DMS153 (cell line): ENCODE results near the gene ENDOU.

Source experiments
- DNase-seq: peaks from one replicate; lab custom pipeline; 2025; lab: John Stamatoyannopoulos, UW

The ENDOU gene

GRCh38 chr12:47757364-47757839, 32.1 kb upstream of the ENDOU start:
- no peak for DNase-seq

GRCh38 chr12:47755655-47756562, 30.6 kb upstream of the ENDOU start:
- no peak for DNase-seq

- no peak for DNase-seq
These were observed 29.6 kb upstream of the ENDOU start for GRCh38 chr12:47754881-47755280.

GRCh38 chr12:47754126-47754525, 28.8 kb upstream of the ENDOU start:
- no peak for DNase-seq

GRCh38 chr12:47753021-47754001, 28.0 kb upstream of the ENDOU start:
- DNase-seq, result peak; percentile 32

GRCh38 chr12:47752552-47752951, 27.3 kb upstream of the ENDOU start:
- DNase-seq, result no peak

- no peak for DNase-seq
These were observed 26.8 kb upstream of the ENDOU start for GRCh38 chr12:47752121-47752520.

GRCh38 chr12:47751561-47751960, 26.3 kb upstream of the ENDOU start:
- no peak for DNase-seq

- no peak for DNase-seq
These were observed 25.7 kb upstream of the ENDOU start for GRCh38 chr12:47750916-47751470.

GRCh38 chr12:47750229-47750798, 25.0 kb upstream of the ENDOU start:
- no peak for DNase-seq

- no peak for DNase-seq
These were observed 23.6 kb upstream of the ENDOU start for GRCh38 chr12:47748899-47749298.

GRCh38 chr12:47748507-47748828, 23.2 kb upstream of the ENDOU start:
- no peak for DNase-seq

- no peak for DNase-seq
These were observed 22.6 kb upstream of the ENDOU start for GRCh38 chr12:47747596-47748506.

- DNase-seq, result no peak
These were observed 21.8 kb upstream of the ENDOU start for GRCh38 chr12:47747126-47747525.

- DNase-seq, result no peak
These were observed 21.2 kb upstream of the ENDOU start for GRCh38 chr12:47746523-47746922.

- no peak for DNase-seq
These were observed 20.8 kb upstream of the ENDOU start for GRCh38 chr12:47746073-47746472.

- DNase-seq, result no peak
These were observed 20.3 kb upstream of the ENDOU start for GRCh38 chr12:47745485-47746041.

GRCh38 chr12:47744778-47745436, 19.6 kb upstream of the ENDOU start:
- DNase-seq, result no peak

- peak; percentile 72 for DNase-seq
These were observed 18.8 kb upstream of the ENDOU start for GRCh38 chr12:47744005-47744651.
